Stomach (tissue), 9 donors: Measurements from ENCODE around the gene HTR1A. TPM values are rescaled to one million over a fixed set of nuclear protein-coding genes. Genes with fewer than 3 reads are reported as not detected.

Source experiments
- DNase-seq, 2 donors: peaks; one replicate each; pipeline versions ENCODE4 v3.0.0 to v3.0.0-alpha.2; 2013 to 2019
- H3K27ac ChIP-seq, 5 donors: fragments of 200-600 bp in 4 of 5; sonication (generic) in 4 of 5; one replicate each; pipeline ENCODE4 v1.5.1; 2013 to 2019; ENCODE audit warnings: mild to moderate bottlenecking in 1 of 5, moderate library complexity in 1 of 5
- H3K27me3 ChIP-seq, 3 donors: fragments of 200-600 bp; sonication (generic); one replicate each; pipeline ENCODE4 v1.5.1; 2017 to 2019; ENCODE audit warnings: mixed run types in 1 of 3
- H3K36me3 ChIP-seq, 4 donors: fragments of 200-600 bp; sonication (generic); 1 replicate in 3 of 4; 2 replicates in 1 of 4; pipeline ENCODE4 v1.5.1; 2016 to 2019
- H3K4me1 ChIP-seq, 4 donors: fragments of 200-600 bp; sonication (generic); one replicate each; pipeline ENCODE4 v1.5.1; 2016 to 2019
- H3K4me3 ChIP-seq, 4 donors: fragments of 200-600 bp; sonication (generic) in 3 of 4; one replicate each; pipeline ENCODE4 v1.5.1; 2016 to 2019; ENCODE audit warnings: mild to moderate bottlenecking in 1 of 4
- H3K9me3 ChIP-seq, 4 donors: fragments of 200-600 bp; sonication (generic); one replicate each; pipeline ENCODE4 v1.5.1; 2016 to 2019
- EP300 ChIP-seq: sonication (generic); formaldehyde crosslinking; IDR thresholded peaks from one replicate; pipeline ENCODE4 v1.6.1; 2017; ENCODE audit warnings: antibody characterized with exemption
- POLR2A ChIP-seq, 4 donors: fragments of 450-650 bp; IDR thresholded peaks; one replicate each; pipeline ENCODE4 v1.6.1; 2016; ENCODE audit warnings: antibody characterized with exemption in 4 of 4, control low read depth in 2 of 4, mild to moderate bottlenecking in 1 of 4, moderate library complexity in 1 of 4
- POLR2AphosphoS5 ChIP-seq, 3 donors: sonication (generic); formaldehyde crosslinking; IDR thresholded peaks; one replicate each; pipeline ENCODE4 v1.6.1; 2016; ENCODE audit warnings: antibody characterized with exemption in 3 of 3
- WGBS, 5 donors: extraction: QIAGEN DNeasy Blood & Tissue Kit in 3 of 5; methylation state at CpG; one replicate each; pipeline versions ENCODE4 v1.1.5 to v1.1.7; 2013 to 2018; 5-methylcytosine and 5-hydroxymethylcytosine counted together
- intact Hi-C: fragments of 100-400 bp; cut with DNase I; formaldehyde crosslinking; loops from one replicate; pipeline ENCODE4 v1.15.1; 2023; ENCODE audit warnings: low total_unique reads
- polyA plus RNA-seq, 3 donors: library from polyadenylated mRNA; stranded (reverse); fragments of 200-250 nt; gene quantifications; one replicate each; pipeline ENCODE4 v1.2.3, GENCODE V29; 2013
- total RNA-seq, 5 donors: library from RNA; depleted of rRNA; stranded (reverse); fragments of >200 nt; gene quantifications; one replicate each; pipeline versions ENCODE4 v1.1.0 to v1.2.3, GENCODE V29; 2014 to 2016
- TF ChIP-seq, protein P1 (sequence below), 7 experiments: fragments of 450-650 bp in 4 of 7; fragments of 200-600 bp in 3 of 7; sonication (generic) in 3 of 7; IDR thresholded peaks; one replicate each; pipeline ENCODE4 v1.5.1; 2016 to 2019; ENCODE audit warnings: antibody characterized with exemption in 7 of 7, control low read depth in 2 of 7, mild to moderate bottlenecking in 1 of 7
- donor health status: healthy with polysubstance abuse.
- donor health status: Bipolar disorder and iron deficiency.
- donor health status: healthy.

The HTR1A gene
- total and polyA plus RNA-seq, 8 donors: not detected

DNA sequence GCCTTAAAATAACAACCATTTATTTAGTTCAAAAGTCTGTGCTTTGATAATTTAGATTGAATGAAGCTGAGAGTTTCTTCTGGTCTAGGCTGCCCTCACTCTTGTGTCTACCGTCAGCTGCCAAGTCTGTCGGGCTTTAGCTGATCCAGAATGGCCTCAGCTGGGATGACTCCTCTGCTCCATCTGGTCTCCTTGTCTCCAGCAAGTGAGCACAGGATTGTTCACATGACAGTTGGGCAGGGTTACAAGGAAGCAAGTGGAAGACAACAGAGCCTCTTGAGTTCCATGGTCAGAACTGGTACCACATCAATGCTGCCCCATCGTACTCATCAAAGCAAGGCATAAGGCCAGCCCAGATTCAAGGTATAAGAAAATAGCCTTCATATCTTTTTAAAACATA is 9.0 kb downstream of the HTR1A start:
- WGBS, 5 donors: 84 to 93% (median 89%) methylated on average over 3 of the region's 3 CpGs
- Histone ChIP-seq H3K4me1 (no peaks in the 10 kb centered on the region), H3K9me3 (no peaks in the 10 kb centered on the region), H3K4me3 (no peak overlapping the region), H3K36me3 (no peaks in the 10 kb centered on the region), H3K27me3 (no peaks in the 10 kb centered on the region), H3K27ac (no peak overlapping the region)
- intact Hi-C loops: no loop called here
- no peak for DNase-seq
- no peak for TF ChIP-seq POLR2AphosphoS5 (IDR thresholded peaks at IDR 0.05)

DNA sequence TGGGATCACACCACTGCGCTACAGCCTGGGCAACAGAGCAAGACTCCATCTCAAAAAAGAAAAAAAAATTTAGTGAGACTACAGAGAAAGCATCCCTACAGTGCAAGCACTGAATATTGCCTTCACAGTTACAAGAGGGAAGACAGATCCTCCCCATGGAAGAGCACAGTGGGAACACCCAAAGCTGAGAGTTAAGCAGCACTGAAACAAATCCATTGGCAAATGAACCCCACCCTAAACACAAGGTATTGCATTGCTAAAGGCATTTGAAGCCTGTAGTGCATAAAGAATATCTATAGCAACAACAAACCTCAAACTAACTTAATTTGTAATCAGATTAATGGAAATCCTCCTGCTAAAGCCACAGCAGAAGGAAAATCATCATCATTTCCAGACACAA is 27.1 kb downstream of the HTR1A start:
- intact Hi-C loops: no loop called here
- no peaks in the 10 kb centered on the region for H3K27me3 ChIP-seq
- TF ChIP-seq POLR2A (IDR thresholded peaks at IDR 0.05) (no peak), EP300 (no peak), POLR2AphosphoS5 (IDR thresholded peaks at IDR 0.05) (no peak)
- TF ChIP-seq, protein P1, sequence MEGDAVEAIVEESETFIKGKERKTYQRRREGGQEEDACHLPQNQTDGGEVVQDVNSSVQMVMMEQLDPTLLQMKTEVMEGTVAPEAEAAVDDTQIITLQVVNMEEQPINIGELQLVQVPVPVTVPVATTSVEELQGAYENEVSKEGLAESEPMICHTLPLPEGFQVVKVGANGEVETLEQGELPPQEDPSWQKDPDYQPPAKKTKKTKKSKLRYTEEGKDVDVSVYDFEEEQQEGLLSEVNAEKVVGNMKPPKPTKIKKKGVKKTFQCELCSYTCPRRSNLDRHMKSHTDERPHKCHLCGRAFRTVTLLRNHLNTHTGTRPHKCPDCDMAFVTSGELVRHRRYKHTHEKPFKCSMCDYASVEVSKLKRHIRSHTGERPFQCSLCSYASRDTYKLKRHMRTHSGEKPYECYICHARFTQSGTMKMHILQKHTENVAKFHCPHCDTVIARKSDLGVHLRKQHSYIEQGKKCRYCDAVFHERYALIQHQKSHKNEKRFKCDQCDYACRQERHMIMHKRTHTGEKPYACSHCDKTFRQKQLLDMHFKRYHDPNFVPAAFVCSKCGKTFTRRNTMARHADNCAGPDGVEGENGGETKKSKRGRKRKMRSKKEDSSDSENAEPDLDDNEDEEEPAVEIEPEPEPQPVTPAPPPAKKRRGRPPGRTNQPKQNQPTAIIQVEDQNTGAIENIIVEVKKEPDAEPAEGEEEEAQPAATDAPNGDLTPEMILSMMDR (IDR thresholded peaks at IDR 0.05): no peak
- no peaks in the 10 kb centered on the region for H3K9me3 ChIP-seq
- no peak for DNase-seq
- no peak overlapping the region for H3K4me3 ChIP-seq
- no peaks in the 10 kb centered on the region for H3K4me1 ChIP-seq
- 92 to 100% (median 100%) methylated on average over 1 of the region's 1 CpG for WGBS, 5 donors
- H3K27ac ChIP-seq: no peak overlapping the region
- H3K36me3 ChIP-seq: no peaks in the 10 kb centered on the region

DNA sequence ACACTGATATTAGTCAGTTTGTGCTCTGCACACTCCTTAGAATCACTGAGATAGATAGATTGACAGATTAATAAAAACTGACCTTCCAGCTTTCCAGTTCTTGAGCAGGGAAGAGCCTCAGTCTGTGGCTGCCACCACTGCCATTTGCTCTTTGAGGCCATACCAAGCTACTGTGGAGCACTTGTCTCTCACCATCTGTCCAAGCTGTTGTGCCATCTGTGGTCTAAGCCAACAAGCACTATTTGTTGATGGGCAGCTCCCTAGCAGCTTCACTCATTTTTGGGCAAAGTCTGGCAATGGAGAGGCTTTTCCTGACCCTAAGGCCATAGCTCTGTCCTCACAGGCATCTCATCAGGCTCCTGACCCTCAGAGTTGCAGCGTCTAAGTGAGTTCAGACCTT is 30.4 kb downstream of the HTR1A start:
- Histone ChIP-seq H3K36me3 (no peaks in the 10 kb centered on the region), H3K27me3 (no peaks in the 10 kb centered on the region), H3K4me3 (no peak overlapping the region), H3K27ac (no peak overlapping the region), H3K9me3 (no peaks in the 10 kb centered on the region), H3K4me1 (no peaks in the 10 kb centered on the region)
- DNase-seq: no peak
- no peak for TF ChIP-seq EP300
- intact Hi-C loops: no loop called here
- WGBS, 5 donors: 76 to 82% (median 78%) methylated on average over 1 of the region's 1 CpG

DNA sequence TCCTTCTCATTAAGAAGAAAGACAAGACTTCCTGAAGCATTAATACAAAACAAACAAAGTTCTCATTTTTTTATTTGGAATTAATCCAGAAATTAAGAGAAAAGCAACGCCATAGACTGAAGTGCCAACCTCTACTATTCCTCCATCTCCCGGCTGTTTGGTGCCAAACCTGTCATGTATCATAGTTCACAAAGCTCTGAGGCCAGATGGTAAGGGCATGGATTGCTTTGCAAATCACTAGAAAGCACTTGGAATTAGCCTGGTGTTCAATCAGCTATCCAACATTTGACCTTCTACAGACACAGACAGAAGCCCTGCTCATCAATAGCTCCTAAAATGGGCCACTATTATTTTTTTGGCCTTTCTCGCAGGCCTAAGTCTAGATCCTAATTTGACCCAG is 33.8 kb downstream of the HTR1A start:
- no peak overlapping the region for H3K4me3 ChIP-seq
- no peaks in the 10 kb centered on the region for H3K27me3 ChIP-seq
- H3K9me3 ChIP-seq: no peaks in the 10 kb centered on the region
- H3K27ac ChIP-seq: no peak overlapping the region
- no peaks in the 10 kb centered on the region for H3K4me1 ChIP-seq
- intact Hi-C loops: no loop called here
- 72 to 81% (median 76%) methylated on average over 3 of the region's 3 CpGs for WGBS, 5 donors
- no peaks in the 10 kb centered on the region for H3K36me3 ChIP-seq
- TF ChIP-seq POLR2A (IDR thresholded peaks at IDR 0.05): no peak
- TF ChIP-seq POLR2AphosphoS5 (IDR thresholded peaks at IDR 0.05): no peak
- TF ChIP-seq, protein P1 (IDR thresholded peaks at IDR 0.05): no peak
- no peak for TF ChIP-seq EP300
- DNase-seq: no peak

DNA sequence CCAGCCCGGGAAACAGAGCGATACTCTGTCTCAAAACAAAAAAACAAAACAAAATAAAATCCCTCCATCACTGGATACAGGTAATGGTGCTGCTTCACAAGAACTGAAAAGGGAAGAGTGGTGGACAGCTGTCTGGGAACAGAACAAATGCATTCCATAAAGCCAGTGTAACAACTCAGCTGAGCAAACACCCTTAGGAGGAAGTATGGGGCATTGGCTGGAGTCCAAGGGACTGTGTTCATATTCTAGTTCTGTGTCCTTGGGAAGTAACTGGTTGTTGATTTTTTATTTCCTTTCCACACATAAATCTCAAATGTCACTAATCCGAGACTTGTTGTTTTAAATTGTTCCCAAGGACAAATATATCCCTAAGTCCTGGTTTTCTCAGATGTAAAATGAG is 38.3 kb downstream of the HTR1A start:
- 54 to 63% (median 59%) methylated on average over 3 of the region's 3 CpGs for WGBS, 5 donors
- Histone ChIP-seq H3K9me3 (no peaks in the 10 kb centered on the region), H3K36me3 (no peaks in the 10 kb centered on the region), H3K27ac (no peak overlapping the region), H3K4me3 (no peak overlapping the region), H3K27me3 (no peaks in the 10 kb centered on the region), H3K4me1 (no peaks in the 10 kb centered on the region)
- no peak for TF ChIP-seq POLR2A (IDR thresholded peaks at IDR 0.05)
- intact Hi-C loops: no loop called here
- DNase-seq: peak; percentile 48 to 61

DNA sequence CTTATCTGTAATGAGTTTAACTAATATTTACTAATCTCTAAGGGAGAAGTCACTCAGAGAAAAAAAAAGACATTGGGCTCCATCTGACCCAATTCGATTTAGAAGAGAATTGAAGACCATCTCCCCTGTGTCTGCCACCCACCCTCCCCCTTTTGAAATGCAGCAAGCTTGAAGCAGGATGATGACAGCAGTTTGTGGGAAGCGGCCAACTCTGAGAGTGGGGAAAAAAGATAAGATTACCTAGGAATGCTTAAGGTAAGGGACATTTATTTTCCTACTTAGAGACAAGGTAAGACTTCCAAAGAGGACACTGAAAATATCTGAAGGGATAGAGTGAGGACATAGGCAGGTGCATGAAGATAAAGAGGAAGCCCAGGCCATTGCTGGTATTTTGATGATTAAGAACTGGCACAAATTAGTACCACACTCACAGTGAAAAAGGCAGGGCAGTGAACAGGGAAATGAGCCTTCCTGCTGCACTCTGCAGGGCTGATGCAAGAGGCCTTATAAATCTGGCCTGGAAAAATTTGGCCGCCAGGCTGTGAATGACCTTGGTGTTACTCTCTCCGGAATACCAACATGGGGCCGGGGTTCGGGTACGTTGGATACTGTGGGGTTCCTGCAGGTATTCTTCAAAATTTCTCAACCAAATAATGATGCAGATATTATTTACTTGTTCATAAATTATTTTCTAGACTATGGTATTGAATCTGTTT is 42.3 kb downstream of the HTR1A start:
- H3K36me3 ChIP-seq: no peaks in the 10 kb centered on the region
- no peak overlapping the region for H3K4me3 ChIP-seq
- DNase-seq: no peak
- intact Hi-C loops: no loop called here
- 71 to 80% (median 73%) methylated on average over 7 of the region's 7 CpGs for WGBS, 5 donors
- no peaks in the 10 kb centered on the region for H3K4me1 ChIP-seq
- no peak overlapping the region for H3K27ac ChIP-seq
- TF ChIP-seq POLR2AphosphoS5 (IDR thresholded peaks at IDR 0.05) (no peak), EP300 (no peak), POLR2A (IDR thresholded peaks at IDR 0.05) (no peak)
- TF ChIP-seq, protein P1 (IDR thresholded peaks at IDR 0.05): no peak
- H3K27me3 ChIP-seq: no peaks in the 10 kb centered on the region
- no peaks in the 10 kb centered on the region for H3K9me3 ChIP-seq
